K562 (cell line): ENCODE data around the gene LUC7L. TPM values are rescaled to one million over a fixed set of nuclear protein-coding genes. Genes with fewer than 3 reads are reported as not detected.
A peak's percentile ranks its signal among the peaks of the same experiment; 100 is the strongest.

Experiments used
- ATF7 ChIP-seq: fragments of 450-650 bp; IDR thresholded peaks from 2 replicates; pipeline ENCODE4 v1.7.1; 2014; ENCODE audit warnings: mild to moderate bottlenecking, moderate library complexity
- CXXC5 ChIP-seq: fragments of 250-450 bp; sonication (Bioruptor Pico); IDR thresholded peaks from 2 replicates; pipeline ENCODE4 v1.8.0; 2022; ENCODE audit warnings: inconsistent platforms, mild to moderate bottlenecking, moderate library complexity
- EZH2 ChIP-seq: IDR thresholded peaks from 2 replicates; pipeline ENCODE4 v1.6.1; 2012; ENCODE audit warnings: low read depth, mild to moderate bottlenecking, inconsistent platforms, low read length, borderline replicate concordance
- HLTF ChIP-seq: fragments of 450-650 bp; IDR thresholded peaks from 2 replicates; pipeline ENCODE4 v1.6.1; 2016
- MBD2 ChIP-seq: sonication (generic); IDR thresholded peaks from 2 replicates; pipeline ENCODE4 v1.6.1; 2016; ENCODE audit warnings: low read depth, borderline replicate concordance
- NKRF ChIP-seq: fragments of 450-650 bp; IDR thresholded peaks from 2 replicates; pipeline ENCODE4 v1.6.1; 2016; ENCODE audit warnings: borderline replicate concordance
- NR2C2 ChIP-seq, 2 experiments: fragments of 200-800 bp in 1 of 2; sonication (Bioruptor generic) in 1 of 2; sonication (generic) in 1 of 2; formaldehyde crosslinking in 1 of 2; IDR thresholded peaks; 2 replicates each; pipeline versions ENCODE4 v1.6.1 to v1.8.0; 2016 to 2022; ENCODE audit warnings: mild to moderate bottlenecking in 1 of 2, missing compliant biosample characterization in 1 of 2, missing genetic modification characterization in 1 of 2, missing genetic modification reagents in 1 of 2
- REST ChIP-seq, 2 experiments: fragments of 450-650 bp; formaldehyde crosslinking in 1 of 2; IDR thresholded peaks; 2 replicates each; pipeline versions ENCODE4 v1.4.0 to v1.6.1; 2014 to 2020; ENCODE audit warnings: mild to moderate bottlenecking in 2 of 2, borderline replicate concordance in 1 of 2, low read depth in 1 of 2
- SAFB2 ChIP-seq: fragments of 200-400 bp; formaldehyde crosslinking; IDR thresholded peaks from 2 replicates; pipeline ENCODE4 v1.6.1; 2018; ENCODE audit warnings: borderline replicate concordance, low read length, low read depth, moderate library complexity; ENCODE audit not compliant: severe bottlenecking
- TAL1 ChIP-seq: fragments of 450-650 bp; IDR thresholded peaks from 2 replicates; pipeline ENCODE4 v1.6.1; 2016; ENCODE audit warnings: mild to moderate bottlenecking
- TFE3 ChIP-seq: fragments of 450-650 bp; formaldehyde crosslinking; IDR thresholded peaks from 2 replicates; pipeline ENCODE4 v1.4.0; 2020; ENCODE audit warnings: mild to moderate bottlenecking, mixed read lengths
- ZNF217 ChIP-seq: sonication (generic); formaldehyde crosslinking; IDR thresholded peaks from 2 replicates; pipeline ENCODE4 v1.8.0; 2022; ENCODE audit warnings: mild to moderate bottlenecking, missing genetic modification reagents
- ZNF511 ChIP-seq: sonication (generic); formaldehyde crosslinking; IDR thresholded peaks from 2 replicates; pipeline ENCODE4 v1.8.0; 2022; ENCODE audit warnings: mild to moderate bottlenecking, missing genetic modification reagents
- ZNF830 ChIP-seq: fragments of 250-450 bp; sonication (Bioruptor Pico); IDR thresholded peaks from 2 replicates; pipeline ENCODE4 v1.5.0; 2021; ENCODE audit warnings: mild to moderate bottlenecking
- polyA plus RNA-seq, 8 experiments: library from polyadenylated mRNA; depleted of rRNA in 4 of 8; stranded (reverse) in 5 of 8; unstranded in 3 of 8; fragments of >200 nt; fragmentation: Nextera tagmentation in 2 of 8; fragmentation: Illumina TruSeq in 1 of 8; extraction: Ambion mirVana in 2 of 8; extraction: Trizol in 1 of 8; gene quantifications; 2 replicates each; pipeline versions ENCODE4 v1.2.1 to v1.2.3, GENCODE V29; 2011 to 2014; ENCODE audit warnings: inconsistent platforms in 1 of 8, missing spikeins in 1 of 8
- total RNA-seq, 7 experiments: library from RNA; depleted of rRNA in 6 of 7; stranded (reverse); fragments of >200 nt in 6 of 7; fragmentation: Illumina TruSeq in 2 of 7; extraction: Trizol in 2 of 7; gene quantifications; 2 replicates each; pipeline versions ENCODE4 v1.2.1 to v1.2.3, GENCODE V29; 2011 to 2021; ENCODE audit warnings: low replicate concordance in 1 of 7

Gene LUC7L
- total and polyA plus RNA-seq, 9 of the 15 experiments (the other 6 are each of a cell fraction or from before 2014, with no cell fraction given), result 1.7 to 93.3 (median 59.5) TPM

GRCh38 chr16:143047-143446, 86.2 kb downstream of the LUC7L start (continued):
- TF ChIP-seq ZNF830 (no peak), REST (IDR thresholded peaks at IDR 0.05; ENCODE audit: borderline replicate concordance) (peak; percentile 27; the same call in 1 of the 2 replicates), REST (CRISPR knock-in tag; IDR thresholded peaks at IDR 0.05; ENCODE audit: low read depth) (no peak), TFE3 (CRISPR knock-in tag) (no peak), NKRF (no peak), SAFB2 (no peak), NR2C2 (CRISPR knock-in tag; IDR thresholded peaks at IDR 0.05) (no peak), NR2C2 (tag; IDR thresholded peaks at IDR 0.05) (peak; percentile 68), MBD2 (0 out of 2 replicates have a peak, but pooled peaks have one; percentile 37), ATF7 (0 out of 2 replicates have a peak, but pooled peaks have one; percentile 13), CXXC5 (peak; percentile 76), TAL1 (peak; percentile 95), HLTF (no peak), ZNF511 (CRISPR knock-in tag) (peak; percentile 12; the same call in 1 of the 2 replicates), EZH2 (no peak), ZNF217 (CRISPR knock-in tag) (no peak)
